ENCODE data around the gene ATP2B2.

- TF ChIP-seq CTCF (IDR thresholded peaks at IDR 0.05) (no peak), POLR2A (IDR thresholded peaks at IDR 0.05) (no peak)
Observed at GRCh38 chr3:10340046-10340445, 165.3 kb downstream of the ATP2B2 start.

Data from right lobe of liver (tissue), 4 donors.